GM19239 (cell line): ENCODE measurements around the gene ZCCHC24.

Experiments
- DNase-seq: peaks from one replicate; pipeline ENCODE4 v3.0.0; 2011; ENCODE audit warnings: low spot score; ENCODE audit not compliant: insufficient read length
- FAIRE-seq: peaks from 2 replicates; lab custom pipeline; 2011; peaks lifted over from hg19 to GRCh38; lab: Jason Lieb, UNC

ZCCHC24 gene

GRCh38 chr10:79434223-79434687 is 11.2 kb downstream of the ZCCHC24 start:
- DNase-seq (no peak), FAIRE-seq (no peak)

GRCh38 chr10:79433324-79434222 is 11.9 kb downstream of the ZCCHC24 start:
- FAIRE-seq (no peak), DNase-seq (no peak)

- no peak for DNase-seq
- no peak for FAIRE-seq
Measured at GRCh38 chr10:79431891-79432831, 13.3 kb downstream of the ZCCHC24 start.

- no peak for FAIRE-seq
- DNase-seq: no peak
Measured at GRCh38 chr10:79431428-79431827, 14.0 kb downstream of the ZCCHC24 start.

GRCh38 chr10:79430936-79431335 is 14.5 kb downstream of the ZCCHC24 start:
- no peak for FAIRE-seq
- DNase-seq: no peak

- DNase-seq (no peak), FAIRE-seq (no peak)
Measured at GRCh38 chr10:79430325-79430905, 15.0 kb downstream of the ZCCHC24 start.

- DNase-seq (no peak), FAIRE-seq (no peak)
Measured at GRCh38 chr10:79429751-79430150, 15.7 kb downstream of the ZCCHC24 start.

GRCh38 chr10:79427965-79428364 is 17.5 kb downstream of the ZCCHC24 start:
- no peak for FAIRE-seq
- DNase-seq: no peak

GRCh38 chr10:79425074-79425532 is 20.3 kb downstream of the ZCCHC24 start:
- no peak for FAIRE-seq

GRCh38 chr10:79424221-79425073 is 21.0 kb downstream of the ZCCHC24 start:
- no peak for FAIRE-seq
- DNase-seq: no peak

More at GRCh38 chr10:79425074-79425532, 20.3 kb downstream of the ZCCHC24 start:
- no peak for DNase-seq

GRCh38 chr10:79422178-79422892 is 23.1 kb downstream of the ZCCHC24 start:
- DNase-seq (no peak), FAIRE-seq (no peak)

GRCh38 chr10:79420974-79421688 is 24.3 kb downstream of the ZCCHC24 start:
- FAIRE-seq (no peak), DNase-seq (no peak)

- DNase-seq (no peak), FAIRE-seq (no peak)
Measured at GRCh38 chr10:79418886-79419595, 26.4 kb downstream of the ZCCHC24 start.

- FAIRE-seq: no peak
- DNase-seq: no peak
Measured at GRCh38 chr10:79418274-79418673, 27.1 kb downstream of the ZCCHC24 start.

GRCh38 chr10:79417731-79418130 is 27.7 kb downstream of the ZCCHC24 start:
- DNase-seq: no peak
- no peak for FAIRE-seq

- FAIRE-seq (no peak), DNase-seq (no peak)
Measured at GRCh38 chr10:79417266-79417665, 28.2 kb downstream of the ZCCHC24 start.

GRCh38 chr10:79416578-79417255 is 28.7 kb downstream of the ZCCHC24 start:
- no peak for DNase-seq
- no peak for FAIRE-seq
